HG02870 (cell line): Measurements from ENCODE around the gene ZG16.
"Not testable (repeated sequence)": the region's sequence is repeated elsewhere in the genome, so short reads cannot be mapped to it uniquely, and the experiment has no call there.

Source experiments
- ATAC-seq: cut with Tn5 transposase; IDR thresholded peaks from one replicate; pipeline ENCODE4 v1.9.1; 2021; ENCODE audit warnings: mild to moderate bottlenecking, moderate library complexity; ENCODE audit not compliant: unreplicated experiment

ZG16 gene, protein sequence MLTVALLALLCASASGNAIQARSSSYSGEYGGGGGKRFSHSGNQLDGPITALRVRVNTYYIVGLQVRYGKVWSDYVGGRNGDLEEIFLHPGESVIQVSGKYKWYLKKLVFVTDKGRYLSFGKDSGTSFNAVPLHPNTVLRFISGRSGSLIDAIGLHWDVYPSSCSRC

DNA sequence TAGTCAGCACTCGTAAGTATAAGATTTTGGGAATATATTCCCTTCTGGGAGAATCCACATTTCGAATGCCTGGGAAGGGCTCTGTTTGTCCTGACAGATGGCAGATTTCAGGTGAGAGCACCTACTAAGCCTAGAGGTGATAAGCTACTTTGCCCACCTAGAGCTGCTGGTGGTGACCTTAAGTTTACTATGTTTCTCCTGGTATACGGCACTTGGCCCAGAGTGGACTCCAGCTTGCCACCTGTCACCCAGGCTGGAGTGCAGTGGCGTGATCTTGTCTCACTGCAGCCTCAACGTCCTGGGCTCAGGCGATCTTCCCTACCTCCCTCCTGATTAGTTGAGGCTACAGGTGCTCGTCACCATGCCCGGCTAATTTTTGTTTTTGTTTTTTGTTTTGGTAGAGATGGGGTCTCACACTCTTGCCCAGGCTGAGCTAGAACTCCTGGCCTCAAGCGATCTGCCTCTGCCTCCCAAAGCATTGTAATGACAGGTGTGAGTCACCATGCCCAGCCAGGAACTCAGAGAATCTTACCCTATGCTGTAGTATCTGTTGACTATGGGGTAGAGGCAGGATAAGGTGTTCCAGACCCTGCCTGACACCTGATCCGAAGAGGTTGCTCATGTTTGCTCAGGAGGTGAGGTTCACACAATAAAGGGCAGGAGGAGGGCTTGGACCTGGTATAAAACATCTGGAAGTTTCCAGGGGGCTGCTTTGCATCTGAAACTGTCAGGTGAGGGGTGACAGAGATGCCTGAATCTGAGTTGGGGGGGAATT lies at the start of gene ZG16:
ZG16 (plus strand) TSS at position 681 of the 775 bp plus-strand sequence. CDS start 1,011 bp downstream, outside the sequence.
- ATAC-seq: no peak

DNA sequence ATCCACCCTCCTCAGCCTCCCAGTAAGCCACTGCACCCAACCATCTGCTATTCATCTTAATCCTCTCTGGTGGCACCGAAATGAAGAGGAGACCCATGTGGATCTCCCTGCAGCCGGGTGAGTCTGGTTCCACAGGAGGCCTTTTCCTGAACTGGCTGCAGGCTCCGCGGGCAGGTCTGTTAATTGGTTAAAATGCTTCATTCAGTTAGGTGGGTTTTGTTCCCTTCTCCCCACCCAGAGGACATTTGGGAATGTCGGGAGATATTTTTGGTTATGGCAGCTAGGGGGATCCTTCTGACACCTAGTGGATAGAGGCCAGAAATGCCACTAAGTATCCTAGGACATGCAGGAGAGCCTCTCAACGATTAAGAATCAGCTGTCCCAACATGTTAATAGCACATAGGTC lies 48.9 kb upstream of the ZG16 start:
- ATAC-seq: no peak

DNA sequence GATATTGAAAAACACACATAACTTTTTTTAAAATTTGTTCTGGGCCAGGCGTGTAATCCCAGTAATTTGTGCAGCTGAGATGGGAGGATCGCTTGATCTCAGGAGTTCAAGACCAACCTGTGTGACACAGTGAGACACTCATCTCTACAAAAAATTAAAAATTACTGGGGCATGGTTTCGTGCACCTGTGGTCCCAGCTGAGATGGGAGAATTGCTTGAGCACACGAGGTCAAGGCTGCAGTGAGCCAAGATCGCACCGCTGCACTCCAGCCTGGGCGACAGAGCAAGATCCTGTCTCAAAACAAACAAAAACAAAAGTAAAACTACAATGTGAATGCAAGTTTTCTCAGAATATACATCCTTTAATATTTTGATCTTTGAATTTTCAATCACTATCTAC lies 47.4 kb upstream of the ZG16 start:
- ATAC-seq: no peak

DNA sequence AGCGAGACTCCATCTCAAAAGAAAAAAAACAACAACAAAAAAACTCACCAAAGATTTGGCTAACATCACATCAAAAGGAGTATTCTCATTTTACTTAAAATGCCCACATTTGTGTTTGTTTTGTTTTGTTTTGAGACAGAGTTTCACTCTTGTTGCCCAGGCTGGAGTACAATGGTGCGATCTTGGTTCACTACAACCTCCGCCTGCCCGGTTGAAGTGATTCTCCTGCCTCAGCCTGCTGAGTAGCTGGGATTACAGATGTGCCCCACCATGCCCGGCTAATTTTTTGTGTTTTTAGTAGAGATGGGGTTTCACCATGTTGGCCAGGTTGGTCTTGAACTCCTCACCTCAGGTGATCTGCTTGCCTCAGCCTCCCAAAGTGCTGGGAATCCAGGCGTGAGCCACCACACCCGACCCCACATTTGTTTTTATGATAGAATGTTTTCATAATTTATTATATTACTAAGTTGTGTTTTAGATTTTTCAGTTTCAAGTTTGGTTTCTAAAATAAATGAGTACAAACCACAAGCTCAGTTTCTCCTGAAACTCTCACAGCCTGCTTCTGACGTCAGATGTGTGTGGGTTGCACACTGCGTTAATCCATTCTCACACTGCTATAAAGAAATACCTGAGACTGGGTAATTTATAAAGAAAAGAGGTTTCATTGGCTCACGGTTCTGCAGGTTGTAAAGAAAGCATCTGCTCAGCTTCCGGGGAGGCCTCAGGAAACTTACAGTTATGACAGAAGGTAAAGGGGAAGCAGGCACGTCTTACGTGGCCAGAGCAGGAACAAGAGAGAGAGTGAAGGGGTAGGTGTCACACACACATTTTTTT lies 46.1 kb upstream of the ZG16 start:
- not testable (repeated sequence) for ATAC-seq

DNA sequence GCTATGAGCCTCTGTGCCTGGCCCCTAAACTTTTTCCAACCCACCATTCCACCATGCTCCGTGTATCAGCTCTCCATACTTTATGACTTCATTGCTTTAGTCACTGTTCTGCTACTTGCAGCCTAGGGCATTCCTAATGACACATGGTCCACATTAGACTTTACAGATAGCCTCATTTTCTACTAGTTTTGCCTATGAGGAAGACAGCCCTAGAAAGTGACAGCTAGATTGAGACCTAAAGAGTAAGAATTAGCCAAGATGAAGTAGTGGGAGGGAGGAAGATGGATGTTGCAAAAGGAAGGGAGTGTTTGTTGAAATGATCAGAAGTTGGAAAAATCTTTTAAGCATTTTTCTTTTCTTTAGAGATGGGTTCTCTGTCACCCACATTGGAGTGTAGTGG lies 43.3 kb upstream of the ZG16 start:
- no peak for ATAC-seq

DNA sequence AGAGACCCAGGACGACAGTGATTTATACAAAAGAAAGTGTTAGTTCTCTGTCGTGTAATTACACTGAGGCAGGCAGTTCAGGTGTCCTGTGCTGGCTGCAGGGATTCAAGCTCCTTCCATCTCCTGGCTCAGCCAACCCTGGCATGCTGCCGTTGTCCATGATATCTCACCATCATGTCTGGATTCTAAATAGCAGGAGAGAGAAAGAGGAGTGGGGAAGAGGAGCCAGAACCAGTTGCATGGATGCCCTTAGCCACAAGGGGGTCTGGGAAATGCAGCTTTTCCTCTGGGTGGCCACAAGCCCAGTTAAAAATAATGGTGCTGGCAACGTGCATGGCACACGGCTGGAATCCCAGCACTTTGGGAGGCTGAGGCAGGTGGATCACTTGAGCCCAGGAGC lies 41.9 kb upstream of the ZG16 start:
- no peak for ATAC-seq

DNA sequence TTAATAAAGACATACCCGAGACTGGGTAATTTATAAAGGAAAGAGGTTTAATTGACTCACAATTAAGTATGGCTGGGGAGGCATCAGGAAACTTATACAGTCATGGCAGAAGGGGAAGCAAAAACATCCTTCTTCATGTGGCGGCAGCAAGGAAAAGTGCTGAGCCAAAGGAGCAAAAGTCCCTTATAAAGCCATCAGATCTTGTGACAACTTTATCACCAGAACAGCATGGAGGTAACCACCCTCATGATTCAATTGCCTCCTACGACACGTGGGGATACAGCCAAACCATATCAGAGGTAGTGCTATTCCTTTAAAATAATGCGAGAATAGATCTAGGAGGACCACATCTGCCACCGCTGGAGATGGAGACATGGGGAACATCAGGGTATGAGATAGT lies 41.3 kb upstream of the ZG16 start:
- ATAC-seq: no peak

DNA sequence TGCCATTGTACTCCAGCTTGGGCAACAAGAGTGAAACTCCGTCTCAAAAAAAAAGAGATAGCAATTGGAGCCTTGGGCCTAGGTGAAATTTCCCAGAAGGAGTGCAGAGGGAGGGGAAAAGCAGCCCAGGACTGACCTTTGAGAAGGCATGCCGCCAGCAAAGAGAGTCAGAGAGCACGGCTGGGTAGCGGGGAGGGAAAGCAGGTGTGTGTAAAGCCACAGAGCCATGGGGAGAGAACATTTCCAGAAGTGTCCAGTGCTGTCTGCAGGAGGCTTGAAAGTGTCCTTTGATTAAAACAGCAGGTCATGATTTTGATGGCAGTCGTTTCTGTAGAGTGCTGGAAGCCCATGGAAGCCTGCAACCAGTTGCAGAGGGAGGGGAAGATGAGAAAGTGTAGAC lies 40.3 kb upstream of the ZG16 start:
- no peak for ATAC-seq

DNA sequence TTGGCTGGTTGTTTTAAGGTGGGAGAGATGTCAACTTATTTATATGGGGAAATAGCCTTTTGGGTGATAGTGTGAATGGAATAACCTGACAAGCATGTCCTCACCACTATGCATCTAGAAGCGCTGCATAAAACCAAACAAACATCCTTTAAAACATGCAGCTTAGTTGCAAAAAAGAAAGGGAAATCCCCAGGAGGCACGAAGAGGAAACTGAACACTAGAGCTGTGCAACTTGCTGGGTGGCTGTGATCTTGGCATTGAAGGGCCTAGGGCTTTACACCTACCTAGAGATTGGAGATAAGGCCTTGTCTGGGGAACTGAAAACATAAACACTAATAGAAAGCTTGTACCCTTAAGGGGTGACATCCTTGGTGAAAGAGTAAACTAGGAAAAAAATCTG lies 39.5 kb upstream of the ZG16 start:
- no peak for ATAC-seq

DNA sequence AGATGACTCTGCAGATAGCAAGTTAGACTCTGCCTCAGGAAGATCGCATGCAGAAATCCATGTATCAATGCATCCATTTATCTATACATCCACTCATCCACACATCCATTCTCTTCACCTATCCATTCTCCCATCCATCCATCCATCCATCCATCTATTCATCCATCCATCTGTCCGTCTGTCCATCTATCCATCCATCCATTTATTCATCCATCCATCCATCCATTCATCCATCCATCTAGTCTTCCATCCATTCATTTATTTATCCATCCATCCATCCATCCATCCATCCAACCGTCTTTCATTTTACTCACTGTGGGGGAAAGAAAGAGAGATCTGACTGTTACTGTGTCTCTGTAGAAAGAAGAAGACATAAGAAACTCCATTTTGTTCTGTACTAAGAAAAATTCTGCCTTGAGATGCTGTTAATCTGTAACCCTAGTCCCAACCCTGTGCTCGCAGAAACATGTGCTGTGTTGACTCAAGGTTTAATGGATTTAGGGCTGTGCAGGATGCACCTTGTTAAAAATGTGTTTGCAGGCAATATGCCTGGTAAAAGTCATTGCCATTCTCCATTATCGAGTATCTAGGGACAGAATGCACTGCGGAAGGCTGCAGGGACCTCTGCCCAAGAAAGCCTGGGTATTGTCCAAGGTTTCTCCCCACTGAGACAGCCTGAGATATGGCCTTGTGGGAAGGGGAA lies 38.0 kb upstream of the ZG16 start:
- not testable (repeated sequence) for ATAC-seq

DNA sequence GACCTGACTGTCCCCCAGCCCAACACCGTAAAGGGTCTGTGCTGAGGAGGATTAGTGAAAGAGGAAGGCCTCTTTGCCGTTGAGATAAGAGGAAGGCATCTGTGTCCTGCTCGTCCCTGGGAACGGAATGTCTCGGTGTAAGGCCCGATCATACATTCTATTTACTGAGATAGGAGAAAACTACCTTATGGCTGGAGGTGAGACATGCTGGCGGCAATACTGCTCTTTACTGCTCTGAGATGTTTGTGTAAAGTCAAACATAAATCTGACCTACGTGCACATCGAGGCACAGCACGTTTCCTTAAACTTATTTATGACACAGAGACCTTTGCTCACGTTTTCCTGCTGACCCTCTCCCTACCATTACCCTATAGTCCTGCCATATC lies 37.4 kb upstream of the ZG16 start:
- not testable (repeated sequence) for ATAC-seq

DNA sequence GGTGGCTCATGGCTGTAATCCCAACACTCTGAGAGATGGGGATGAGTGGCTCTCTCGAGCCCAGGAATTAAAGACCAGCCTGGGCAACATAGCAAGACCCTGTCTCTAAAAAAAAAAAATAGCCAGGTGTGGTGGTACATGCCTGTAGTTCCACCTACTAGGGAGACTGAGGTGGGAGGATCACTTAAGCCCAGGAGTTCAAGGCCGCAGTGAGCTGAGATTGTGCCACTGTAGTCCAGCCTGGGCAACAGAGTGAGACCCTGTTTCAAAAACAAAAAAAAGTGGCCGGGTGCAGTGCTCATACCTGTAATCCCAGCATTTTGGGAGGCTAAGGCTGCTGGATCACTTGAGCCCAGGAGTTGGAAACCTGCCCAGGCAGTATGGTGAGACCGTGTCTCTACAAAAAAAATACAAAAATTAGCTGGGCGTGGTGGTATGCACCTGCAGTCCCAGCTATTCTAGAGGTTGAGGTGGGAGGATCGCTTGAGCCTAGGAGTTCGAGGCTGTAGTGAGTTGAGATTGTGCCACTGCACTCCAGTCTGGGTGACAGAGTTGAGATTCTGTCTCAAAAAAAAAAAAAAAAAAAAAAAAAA lies 35.3 kb upstream of the ZG16 start:
- ATAC-seq: no peak

DNA sequence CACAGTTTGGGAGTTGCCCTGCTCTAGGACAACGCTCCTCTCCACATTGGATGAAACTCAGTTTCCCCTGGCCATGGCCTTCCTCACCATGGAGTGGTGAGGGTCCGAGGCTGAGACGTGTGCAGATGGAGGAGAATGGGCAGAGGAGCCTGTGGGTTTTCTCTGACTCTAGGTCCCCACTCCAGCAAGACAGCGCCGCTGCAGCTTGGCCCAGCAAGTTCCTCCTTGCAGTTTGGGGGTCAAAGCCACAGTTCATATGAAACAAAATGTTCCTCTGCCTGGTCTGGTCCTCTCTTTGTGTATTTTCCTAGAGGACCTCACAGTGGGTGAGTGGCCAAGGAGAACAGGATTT lies 34.6 kb upstream of the ZG16 start:
- ATAC-seq: no peak

DNA sequence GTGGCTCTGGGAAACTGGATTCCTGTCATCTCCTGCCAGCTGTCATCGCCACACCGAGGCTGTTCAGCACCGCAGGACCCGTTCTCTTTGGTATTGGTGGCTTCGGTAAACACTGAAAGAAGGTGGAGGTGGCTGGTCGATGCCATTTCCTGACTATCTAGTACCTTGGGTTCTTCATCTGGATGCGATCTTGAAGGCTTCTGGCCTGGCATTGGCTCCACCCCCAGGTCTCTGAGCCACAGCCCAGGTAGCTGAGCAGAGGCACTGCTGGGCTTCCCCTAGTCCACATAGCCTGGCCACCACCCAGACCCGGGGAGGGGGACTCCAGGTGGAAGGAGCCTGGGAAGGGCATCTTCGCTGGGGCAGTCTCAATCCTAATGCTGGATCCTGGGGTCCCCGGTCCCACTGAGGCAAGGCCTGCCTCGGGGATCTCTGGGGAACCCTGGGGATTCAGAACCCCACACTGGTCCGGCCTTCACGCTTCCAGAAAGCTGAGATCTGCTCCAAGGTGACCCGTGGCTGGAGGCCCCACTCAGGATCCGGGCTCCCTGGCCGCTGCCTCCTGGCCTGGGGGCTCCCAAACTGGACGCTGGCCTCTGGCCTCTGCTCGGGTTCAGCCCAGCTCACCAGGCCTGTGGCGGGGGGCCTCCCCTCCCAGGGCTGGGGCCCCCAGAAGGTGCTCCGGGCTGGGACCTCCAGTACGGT lies 34.1 kb upstream of the ZG16 start:
- no peak for ATAC-seq

DNA sequence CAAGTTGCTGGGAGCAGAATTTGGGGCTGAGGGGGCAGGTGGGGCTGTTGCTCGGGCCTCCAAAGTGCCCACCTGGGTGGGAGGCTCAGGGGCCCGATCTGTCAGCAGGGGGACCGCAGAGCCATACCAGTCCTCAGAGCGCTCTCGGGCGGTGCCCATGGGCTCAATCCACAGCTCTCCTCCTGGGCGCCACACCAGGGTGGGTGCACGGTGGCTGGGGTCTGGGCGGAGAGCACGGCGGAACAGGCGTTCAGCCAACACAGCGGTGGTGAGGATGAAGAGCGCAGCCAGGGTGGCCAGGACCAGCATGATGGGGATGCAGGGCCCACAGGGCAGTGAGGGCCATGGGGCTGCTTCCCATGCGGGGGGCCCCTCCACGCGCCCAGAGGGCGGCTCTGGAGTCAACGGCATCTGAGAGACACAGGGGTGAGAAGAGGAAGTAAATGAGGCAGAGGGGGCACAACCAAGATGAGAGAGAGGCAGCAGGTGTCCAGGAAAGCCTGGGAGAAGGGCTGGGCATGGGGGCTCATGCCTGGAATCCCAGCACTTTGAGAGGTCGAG lies 33.4 kb upstream of the ZG16 start:
- ATAC-seq: no peak

DNA sequence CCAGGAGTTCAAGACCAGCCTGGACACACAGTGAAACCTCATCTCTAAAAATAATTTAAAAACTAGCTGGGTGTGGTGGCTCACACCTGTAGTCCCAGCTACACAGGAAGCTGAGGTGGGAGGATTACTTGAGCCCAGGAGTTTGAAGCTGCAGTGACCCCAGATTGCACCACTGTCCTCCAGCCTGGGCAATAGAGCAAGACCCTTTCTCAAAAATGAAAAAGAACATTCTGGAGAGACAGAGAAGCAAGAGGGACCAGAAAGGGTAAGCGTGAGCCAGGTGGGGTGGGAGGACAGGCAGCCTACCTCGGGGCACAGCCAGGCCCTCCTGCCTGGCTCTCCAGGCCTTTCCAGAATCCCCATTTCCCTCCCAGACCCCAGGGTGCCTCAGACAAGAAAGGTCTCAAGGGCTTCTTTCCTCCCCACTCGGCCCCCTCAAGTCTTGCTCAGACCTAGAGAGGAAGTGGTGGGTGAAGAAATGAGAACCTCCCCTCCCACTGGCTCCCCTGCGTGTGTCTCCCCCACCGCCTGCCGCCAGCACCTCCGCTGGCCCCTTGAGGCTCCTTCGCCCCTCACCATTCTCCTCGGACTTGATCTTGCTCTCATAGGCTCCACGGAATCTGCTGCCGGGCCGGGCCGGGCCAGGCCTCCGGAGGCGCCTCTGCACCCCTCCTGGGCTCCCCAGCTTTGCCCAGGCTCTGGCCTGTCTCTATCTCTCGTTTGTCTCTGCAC lies 32.8 kb upstream of the ZG16 start:
- no peak for ATAC-seq

DNA sequence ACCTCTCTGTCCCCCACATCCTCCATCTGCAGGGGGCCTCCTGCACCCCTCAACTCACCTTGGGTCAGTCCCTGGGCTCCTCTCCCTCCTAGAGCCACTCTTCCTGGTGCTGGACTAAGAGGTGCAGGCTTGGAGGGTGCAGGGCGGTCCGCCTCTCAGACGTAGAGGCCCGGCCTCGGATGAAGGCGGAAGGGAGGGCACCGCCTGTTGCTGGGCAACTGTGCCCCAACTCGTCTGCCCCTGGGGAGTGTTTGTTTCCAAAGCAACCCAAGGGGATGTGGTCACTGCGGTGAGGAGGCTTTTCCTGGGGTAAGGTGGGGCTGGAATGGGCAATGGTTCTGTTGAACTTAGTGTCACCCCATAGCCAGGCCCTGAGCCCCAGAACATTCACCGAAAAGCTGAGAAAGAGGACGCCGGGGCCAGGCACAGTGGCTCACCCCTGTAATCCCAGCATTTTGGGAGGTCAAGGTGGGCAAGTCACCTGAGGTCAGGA lies 32.2 kb upstream of the ZG16 start, which contains the start of gene C16orf54:
C16orf54 (minus strand) TSS at position 138 of the 493 bp plus-strand sequence. CDS start 1,039 bp downstream, outside the sequence.
- ATAC-seq: no peak

DNA sequence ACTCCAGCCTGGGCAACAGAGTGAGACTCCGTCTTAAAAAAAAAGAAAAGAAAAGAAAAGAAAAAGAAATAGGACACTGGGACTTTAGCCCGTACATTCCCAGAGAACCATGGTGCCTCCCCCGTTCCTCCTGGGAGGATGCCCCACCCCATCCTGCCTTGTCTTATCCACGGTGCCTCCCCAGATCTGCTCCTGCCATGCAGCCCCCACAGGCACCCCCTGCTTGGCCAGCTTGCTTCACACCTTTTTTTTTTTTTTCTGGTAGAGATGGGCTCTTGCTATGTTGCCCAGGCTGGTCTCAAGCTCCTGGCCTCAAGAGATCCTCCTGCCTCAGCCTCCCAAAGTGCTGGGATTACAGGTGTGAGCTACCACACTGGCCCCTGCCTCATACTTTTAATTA lies 31.5 kb upstream of the ZG16 start:
- ATAC-seq: not testable (repeated sequence)
